DLD1 (cell line): Measurements from ENCODE around the gene KRT1.
"Not testable (repeated sequence)": the region's sequence is repeated elsewhere in the genome, so short reads cannot be mapped to it uniquely, and the experiment has no call there.

Experiments
- in situ Hi-C: cut with HindIII; loops from 2 replicates; pipeline ENCODE4 v1.10.0; 2017; ENCODE audit warnings: low sequenced_read_pairs

The KRT1 gene

DNA sequence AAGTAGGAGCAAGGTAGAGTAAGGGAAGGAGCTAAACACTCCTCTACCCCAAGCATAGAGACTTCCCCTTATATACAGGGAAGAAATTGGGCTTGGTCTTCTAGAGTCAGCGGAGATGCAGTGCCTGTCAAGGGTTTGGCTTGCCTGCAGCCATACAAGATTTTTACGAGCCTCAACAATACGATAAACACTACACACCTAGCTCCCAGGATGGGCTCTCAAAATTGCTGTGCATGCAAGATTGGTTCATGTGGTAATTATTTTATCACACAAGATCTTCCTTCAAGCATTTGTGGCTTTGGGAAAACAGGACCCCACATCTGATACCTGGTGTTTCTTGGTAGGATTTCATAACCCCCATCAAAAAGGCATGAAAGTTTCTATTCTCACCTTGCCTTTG lies at the start of gene KRT1:
Gene KRT1, minus strand, starts transcription at position 45 of the 400 bp plus-strand sequence. CDS start 59 bp downstream, outside the sequence.
- in situ Hi-C loops, result no loop called here

DNA sequence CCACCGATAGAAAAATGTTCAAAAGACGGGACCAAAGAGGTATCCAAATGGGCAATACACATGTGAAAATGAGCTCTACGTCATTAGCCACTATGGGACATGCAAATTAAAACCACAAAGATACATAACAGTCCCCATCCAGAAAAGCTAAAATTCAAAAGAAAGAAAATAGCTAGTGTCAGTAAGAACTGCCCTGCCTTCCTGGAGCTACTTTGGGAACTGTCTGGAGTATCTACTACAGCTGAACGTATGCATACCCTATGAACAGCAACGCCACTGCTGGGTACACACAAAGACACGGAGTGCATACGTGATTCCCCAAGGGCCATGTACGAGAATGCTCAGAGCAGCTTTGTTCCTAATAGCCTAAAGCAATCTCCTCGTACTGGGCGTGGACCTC lies 48.9 kb upstream of the KRT1 start:
- in situ Hi-C loops, result no loop called here

DNA sequence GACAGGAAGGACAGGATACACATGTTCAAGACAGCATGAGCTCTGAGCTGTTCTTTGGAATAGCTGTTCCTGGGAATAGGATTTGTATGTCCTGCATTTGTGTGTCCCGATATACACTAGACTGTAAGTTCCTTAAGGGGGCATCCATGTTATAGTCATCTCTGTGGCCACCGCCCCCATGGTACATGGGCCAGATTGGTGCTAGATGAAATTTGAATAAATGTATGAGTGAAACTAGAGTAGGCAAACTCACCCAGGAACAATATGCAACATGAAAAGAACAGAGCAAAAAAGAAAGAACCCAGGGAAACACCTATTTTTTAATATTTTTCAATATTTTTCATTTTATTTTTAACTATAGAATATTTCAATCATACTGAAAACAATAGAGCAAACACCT lies 48.2 kb upstream of the KRT1 start:
- in situ Hi-C loops, result no loop called here

DNA sequence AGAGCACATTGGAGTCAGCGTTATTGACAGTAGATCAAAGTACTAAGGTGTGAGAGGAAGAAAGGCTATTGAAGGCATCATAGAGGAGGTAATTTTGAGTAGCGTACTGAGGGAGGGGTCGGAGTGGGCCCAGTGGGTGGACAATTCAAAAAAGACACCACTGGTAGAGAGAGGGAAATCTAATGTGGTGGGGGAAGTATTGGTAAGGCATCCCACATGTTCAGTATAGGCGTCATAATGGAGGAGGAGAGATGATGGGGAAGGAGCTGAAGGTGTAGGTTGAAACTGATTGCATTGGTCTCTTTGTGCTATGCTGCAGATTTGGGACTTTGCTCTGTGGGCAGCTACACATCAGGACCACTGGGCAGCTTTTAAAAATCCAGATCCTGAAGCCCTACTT lies 46.8 kb upstream of the KRT1 start:
- in situ Hi-C loops, result no loop called here

DNA sequence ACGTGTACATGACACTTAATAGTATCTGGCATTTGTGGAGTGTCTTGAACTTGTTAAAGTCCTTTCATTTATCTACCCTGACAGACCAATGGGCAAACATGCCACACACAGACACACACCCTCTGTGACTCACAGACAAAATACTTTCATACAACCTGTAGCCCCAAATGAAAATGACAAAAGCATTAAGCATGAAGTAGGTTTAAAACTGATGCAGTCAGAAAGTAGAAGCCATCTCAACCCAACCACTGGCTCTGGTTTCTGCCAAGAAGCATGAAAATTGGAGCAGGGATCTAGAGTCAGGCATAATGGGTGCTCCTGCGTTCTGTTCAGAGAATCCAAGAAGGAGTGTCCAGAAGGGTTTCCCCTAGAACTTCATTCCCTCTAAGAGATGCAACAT lies 46.2 kb upstream of the KRT1 start:
- in situ Hi-C loops, result no loop called here

DNA sequence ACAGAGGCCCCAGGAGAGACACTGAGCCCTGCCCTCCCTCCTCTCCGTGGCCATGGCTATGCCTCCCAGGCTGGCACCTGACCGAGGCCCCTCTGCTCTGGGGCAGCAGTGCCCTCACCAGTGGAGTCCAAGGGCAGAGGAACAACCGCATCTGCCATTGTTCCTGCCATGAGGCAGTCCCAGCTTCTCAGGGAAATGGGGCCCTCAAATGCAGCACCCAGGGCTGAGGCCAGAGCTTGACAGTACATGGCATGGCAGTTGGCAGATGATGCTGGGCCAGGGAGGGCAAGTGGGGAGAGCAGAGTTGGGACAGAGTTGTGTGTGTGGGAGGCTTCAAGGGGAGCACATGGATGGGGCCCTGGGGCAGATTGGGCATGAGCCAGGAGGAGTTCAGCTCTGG lies 44.2 kb upstream of the KRT1 start:
- in situ Hi-C loops, result no loop called here

GRCh38 chr12:52722680-52723079 lies 42.5 kb upstream of the KRT1 start:
- in situ Hi-C loops, result no loop called here

DNA sequence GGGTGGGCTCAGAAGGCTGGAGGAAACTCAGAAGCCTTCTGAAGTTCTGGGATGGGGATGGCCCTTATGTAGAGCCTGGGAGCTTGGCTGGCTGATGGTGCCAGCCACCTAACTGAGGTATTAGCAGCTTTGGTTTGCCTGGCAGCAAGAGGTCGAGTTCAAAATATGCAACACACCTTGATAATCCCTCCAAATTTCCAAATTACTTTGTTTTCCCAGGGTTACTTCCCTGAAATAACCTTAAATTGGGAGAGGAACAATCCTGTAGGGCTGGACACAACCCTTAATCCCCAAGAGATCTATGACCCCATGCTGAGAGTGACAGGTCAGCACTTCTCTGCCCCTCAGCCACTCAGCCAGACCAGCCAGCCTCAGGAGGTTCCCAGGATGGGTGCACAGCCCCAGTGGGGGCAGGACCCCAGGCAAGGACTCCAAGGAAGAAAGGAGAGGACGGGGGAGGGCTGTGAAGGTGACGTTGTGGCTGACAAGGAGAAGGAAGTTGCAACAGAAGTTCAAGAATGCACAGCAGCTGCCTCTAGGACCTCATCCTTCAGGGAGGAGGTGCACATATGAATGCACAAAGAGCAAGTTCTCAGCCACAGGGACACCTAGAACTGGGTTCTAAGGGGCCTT lies 41.7 kb upstream of the KRT1 start:
- in situ Hi-C loops, result no loop called here

DNA sequence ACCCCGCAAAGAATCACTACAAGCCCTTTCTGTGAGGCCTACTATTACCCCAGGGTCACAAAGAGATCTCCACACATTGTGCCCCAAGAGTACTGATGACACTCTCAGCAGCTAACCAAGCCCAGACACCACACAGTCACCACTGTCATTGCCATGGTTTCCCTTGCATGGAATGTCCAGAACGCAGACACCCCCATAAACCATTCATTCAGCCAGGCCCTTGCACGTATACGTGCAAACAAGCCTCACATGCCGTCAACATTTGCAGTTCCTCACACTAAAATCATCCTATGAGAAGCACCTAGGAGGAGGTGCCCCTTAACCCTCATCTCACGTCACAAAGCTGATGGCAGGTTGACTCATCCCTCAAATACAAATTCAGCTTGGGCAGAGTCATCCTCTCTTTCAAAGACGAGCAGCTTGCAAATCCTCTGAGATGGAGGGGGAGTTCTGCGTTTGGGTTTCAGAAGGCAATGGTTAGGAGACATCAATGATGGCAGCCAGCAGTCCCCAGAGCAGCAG lies 40.2 kb upstream of the KRT1 start:
- in situ Hi-C loops, result no loop called here

DNA sequence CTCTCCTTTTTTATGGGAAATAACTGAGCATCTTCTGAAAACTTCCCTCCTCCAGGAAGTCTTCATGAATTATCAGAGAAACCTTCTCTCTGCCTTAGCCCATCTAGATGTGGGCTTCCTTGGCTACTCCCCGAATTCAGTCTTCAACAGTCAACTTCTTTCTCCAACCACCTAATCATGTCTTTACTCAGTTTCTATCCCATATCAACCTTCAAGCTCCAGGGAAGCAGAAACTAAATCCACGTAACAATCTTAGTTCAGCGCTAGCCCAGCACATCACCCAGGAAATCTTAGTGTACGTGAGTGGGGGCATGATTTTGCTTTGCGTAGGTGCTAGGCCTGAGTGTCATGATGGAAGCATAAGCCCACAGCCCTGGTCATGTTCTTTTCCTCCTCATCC lies 35.9 kb upstream of the KRT1 start:
- in situ Hi-C loops, result no loop called here

- in situ Hi-C loops, result no loop called here
Observed at GRCh38 chr12:52715416-52715815, 35.2 kb upstream of the KRT1 start.

GRCh38 chr12:52714887-52715281 lies 34.7 kb upstream of the KRT1 start:
- in situ Hi-C loops, result no loop called here

- in situ Hi-C loops, result no loop called here
Observed at GRCh38 chr12:52713960-52714886, 34.0 kb upstream of the KRT1 start.

GRCh38 chr12:52712122-52712521 lies 31.9 kb upstream of the KRT1 start:
- in situ Hi-C loops, result not testable (repeated sequence)

GRCh38 chr12:52710730-52711129 lies 30.5 kb upstream of the KRT1 start:
- in situ Hi-C loops, result no loop called here

GRCh38 chr12:52708010-52708409 lies 27.8 kb upstream of the KRT1 start:
- in situ Hi-C loops, result loop anchor here (5.0 to 10.0 kb wide), 3 partner anchors 61 to 107 kb away; partner anchors contain the start of gene KRT4

DNA sequence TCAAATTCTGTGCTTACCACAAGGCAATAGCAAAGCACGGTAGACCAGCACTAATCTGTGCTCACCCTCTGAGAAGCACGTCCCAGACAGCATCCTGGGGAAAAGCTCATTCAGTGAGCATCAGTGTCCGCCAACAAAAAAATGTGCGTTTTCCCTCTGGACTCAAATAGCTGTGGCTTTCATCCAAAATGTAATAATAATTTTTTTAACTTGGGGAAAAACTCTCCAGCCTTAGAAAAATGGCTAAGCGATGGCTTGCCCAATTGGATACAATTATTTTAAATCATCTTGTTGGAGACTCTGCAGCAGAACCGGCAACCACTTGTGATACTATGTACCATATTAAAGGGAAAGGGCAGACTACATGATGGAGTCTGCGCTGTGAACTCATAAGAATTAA lies 24.3 kb upstream of the KRT1 start:
- in situ Hi-C loops, result loop anchor here (10.0 kb wide), 1 partner anchor 110 kb away; the partner anchor contains the start of gene KRT4

GRCh38 chr12:52703878-52704277 lies 23.7 kb upstream of the KRT1 start:
- in situ Hi-C loops, result loop anchor here (10.0 kb wide), 1 partner anchor 111 kb away; the partner anchor contains the start of gene KRT4

DNA sequence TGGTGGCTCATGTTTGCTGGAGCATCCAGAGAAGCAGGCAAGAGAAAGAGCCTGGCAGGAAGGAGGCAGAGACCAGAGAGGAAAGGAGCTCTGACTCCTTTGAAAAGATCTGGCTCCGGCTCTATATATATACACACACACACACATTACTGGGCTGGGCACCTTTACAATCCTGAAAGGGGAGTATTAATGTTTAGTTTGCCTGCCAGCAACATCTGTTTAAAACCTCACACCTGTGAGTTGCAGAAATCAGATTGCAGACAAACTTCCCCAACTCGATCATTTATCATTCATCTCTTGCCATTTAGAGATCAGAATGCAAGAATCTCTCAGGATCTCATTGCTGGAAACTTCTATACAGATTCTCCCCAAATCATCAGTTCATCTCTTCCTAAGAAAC lies 23.2 kb upstream of the KRT1 start, which contains the start of gene KRT77:
Gene KRT77, minus strand, starts transcription at position 101 of the 400 bp plus-strand sequence. Its CDS starts 90 bp downstream, at position 11.
- in situ Hi-C loops, result loop anchor here (10.0 kb wide), 1 partner anchor 111 kb away; the partner anchor contains the start of gene KRT4

- in situ Hi-C loops, result loop anchor here (10.0 kb wide), 1 partner anchor 112 kb away; the partner anchor contains the start of gene KRT4
Observed at GRCh38 chr12:52702338-52702737, 22.1 kb upstream of the KRT1 start.

- in situ Hi-C loops, result loop anchor here (10.0 kb wide), 1 partner anchor 114 kb away; the partner anchor contains the start of gene KRT4
Observed at GRCh38 chr12:52701281-52701680, 21.1 kb upstream of the KRT1 start.
